MG63 (cell line): ENCODE data around the gene CDCA7. TPM values are rescaled to one million over a fixed set of nuclear protein-coding genes. Genes with fewer than 3 reads are reported as not detected.
"Not testable (repeated sequence)": the region's sequence is repeated elsewhere in the genome, so short reads cannot be mapped to it uniquely, and the experiment has no call there.

Experiments used
- DNase-seq: peaks from one replicate; pipeline ENCODE4 v3.0.0-alpha.2; 2020
- H3K27me3 ChIP-seq: fragments of 250-450 bp; sonication (Bioruptor Pico); 2 replicates; pipeline ENCODE4 v1.5.1; 2020; ENCODE audit warnings: mild to moderate bottlenecking, moderate library complexity
- H3K36me3 ChIP-seq: fragments of 250-450 bp; sonication (Bioruptor Pico); 2 replicates; pipeline ENCODE4 v1.5.1; 2020; ENCODE audit warnings: mild to moderate bottlenecking, moderate library complexity
- H3K4me3 ChIP-seq: fragments of 250-450 bp; sonication (Bioruptor Pico); 2 replicates; pipeline ENCODE4 v1.5.1; 2020; ENCODE audit warnings: mild to moderate bottlenecking, moderate library complexity
- H3K9me3 ChIP-seq: fragments of 250-450 bp; sonication (Bioruptor Pico); 2 replicates; pipeline ENCODE4 v1.5.1; 2020; ENCODE audit warnings: mild to moderate bottlenecking, moderate library complexity
- total RNA-seq: library from RNA; depleted of rRNA; stranded (reverse); fragments of >200 nt; shearing (Covaris generic); gene quantifications from 2 replicates; pipeline ENCODE4 v1.2.3, GENCODE V29; 2014; ENCODE audit warnings: low replicate concordance; rRNA removed

The CDCA7 gene
- 13.2 and 18.6 TPM in 2 replicates for total RNA-seq

- peak; percentile 85 for DNase-seq
- peaks cover 15% of the 10 kb centered on the region for H3K36me3 ChIP-seq
- H3K4me3 ChIP-seq: peak within 1 kb of the TSS; percentile 77
These were observed at the start of gene CDCA7 for GRCh38 chr2:173354582-173355131. Gene CDCA7, plus strand, starts transcription at chr2:173354872. Its CDS starts 92 bp downstream, at chr2:173354964.

GRCh38 chr2:173305303-173305702, 49.4 kb upstream of the CDCA7 start:
- H3K9me3 ChIP-seq: no peaks in the 10 kb centered on the region; the same call in 1 of the 2 replicates

More at GRCh38 chr2:173354582-173355131, at the start of gene CDCA7:
- Histone ChIP-seq H3K27me3 (no peaks in the 10 kb centered on the region), H3K9me3 (no peaks in the 10 kb centered on the region)

GRCh38 chr2:173307293-173307692, 47.4 kb upstream of the CDCA7 start:
- Histone ChIP-seq H3K4me3 (no peak overlapping the region), H3K36me3 (no peaks in the 10 kb centered on the region), H3K9me3 (no peaks in the 10 kb centered on the region), H3K27me3 (no peaks in the 10 kb centered on the region)
- DNase-seq: no peak

More at GRCh38 chr2:173305303-173305702, 49.4 kb upstream of the CDCA7 start:
- no peaks in the 10 kb centered on the region for H3K27me3 ChIP-seq
- no peak overlapping the region for H3K4me3 ChIP-seq
- no peaks in the 10 kb centered on the region for H3K36me3 ChIP-seq
- DNase-seq: no peak

- DNase-seq, H3K4me3 ChIP-seq, H3K27me3 ChIP-seq, H3K9me3 ChIP-seq, H3K36me3 ChIP-seq: not testable (repeated sequence)
These were observed 45.3 kb upstream of the CDCA7 start for GRCh38 chr2:173309370-173309769.

- DNase-seq: no peak
These were observed 42.6 kb upstream of the CDCA7 start for GRCh38 chr2:173311844-173312606.

GRCh38 chr2:173323371-173323770, 31.3 kb upstream of the CDCA7 start:
- Histone ChIP-seq H3K9me3 (peaks cover 7% of the 10 kb centered on the region; the same call in 1 of the 2 replicates), H3K4me3 (no peak overlapping the region), H3K27me3 (no peaks in the 10 kb centered on the region), H3K36me3 (no peaks in the 10 kb centered on the region)
- DNase-seq: no peak

More at GRCh38 chr2:173311844-173312606, 42.6 kb upstream of the CDCA7 start:
- no peaks in the 10 kb centered on the region for H3K27me3 ChIP-seq
- H3K9me3 ChIP-seq: no peaks in the 10 kb centered on the region
- H3K36me3 ChIP-seq: no peaks in the 10 kb centered on the region
- no peak overlapping the region for H3K4me3 ChIP-seq

- Histone ChIP-seq H3K9me3 (peaks cover 15% of the 10 kb centered on the region), H3K27me3 (no peaks in the 10 kb centered on the region; the same call in 1 of the 2 replicates), H3K4me3 (no peak overlapping the region), H3K36me3 (no peaks in the 10 kb centered on the region)
- DNase-seq: no peak
These were observed 27.9 kb upstream of the CDCA7 start for GRCh38 chr2:173326806-173327205.

GRCh38 chr2:173327421-173327820, 27.3 kb upstream of the CDCA7 start:
- no peaks in the 10 kb centered on the region; the same call in 1 of the 2 replicates for H3K27me3 ChIP-seq
- H3K9me3 ChIP-seq: peaks cover 15% of the 10 kb centered on the region
- H3K4me3 ChIP-seq: no peak overlapping the region
- no peak for DNase-seq
- H3K36me3 ChIP-seq: no peaks in the 10 kb centered on the region

GRCh38 chr2:173333003-173333402, 21.7 kb upstream of the CDCA7 start:
- H3K27me3 ChIP-seq, DNase-seq, H3K36me3 ChIP-seq, H3K4me3 ChIP-seq: not testable (repeated sequence)
- peaks cover 13% of the 10 kb centered on the region for H3K9me3 ChIP-seq

GRCh38 chr2:173339807-173340206, 14.9 kb upstream of the CDCA7 start:
- Histone ChIP-seq H3K4me3 (no peak overlapping the region), H3K9me3 (no peaks in the 10 kb centered on the region; the same call in 1 of the 2 replicates), H3K36me3 (no peaks in the 10 kb centered on the region), H3K27me3 (no peaks in the 10 kb centered on the region)
- no peak for DNase-seq

GRCh38 chr2:173343921-173344320, 10.8 kb upstream of the CDCA7 start:
- Histone ChIP-seq H3K9me3 (peaks cover 5% of the 10 kb centered on the region), H3K27me3 (no peaks in the 10 kb centered on the region), H3K4me3 (no peak overlapping the region), H3K36me3 (no peaks in the 10 kb centered on the region)
- no peak for DNase-seq

- Histone ChIP-seq H3K36me3 (no peaks in the 10 kb centered on the region), H3K27me3 (no peaks in the 10 kb centered on the region), H3K9me3 (peaks cover 5% of the 10 kb centered on the region), H3K4me3 (no peak overlapping the region)
- no peak for DNase-seq
These were observed 8.6 kb upstream of the CDCA7 start for GRCh38 chr2:173346035-173346434.

GRCh38 chr2:173347305-173348168, 7.1 kb upstream of the CDCA7 start:
- H3K4me3 ChIP-seq: no peak overlapping the region
- DNase-seq: no peak
- H3K27me3 ChIP-seq: no peaks in the 10 kb centered on the region
- H3K36me3 ChIP-seq: no peaks in the 10 kb centered on the region
- H3K9me3 ChIP-seq: peaks cover 5% of the 10 kb centered on the region

- H3K27me3 ChIP-seq: no peaks in the 10 kb centered on the region
- peaks cover 5% of the 10 kb centered on the region for H3K9me3 ChIP-seq
- H3K36me3 ChIP-seq: no peaks in the 10 kb centered on the region
- DNase-seq: no peak
- no peak overlapping the region for H3K4me3 ChIP-seq
These were observed 5.4 kb upstream of the CDCA7 start for GRCh38 chr2:173349287-173349686.

- Histone ChIP-seq H3K9me3 (peaks cover 5% of the 10 kb centered on the region), H3K27me3 (no peaks in the 10 kb centered on the region), H3K4me3 (no peak overlapping the region), H3K36me3 (no peaks in the 10 kb centered on the region; the same call in 1 of the 2 replicates)
- no peak for DNase-seq
These were observed 4.3 kb upstream of the CDCA7 start for GRCh38 chr2:173350383-173350782.

- no peaks in the 10 kb centered on the region for H3K9me3 ChIP-seq
- peaks cover 8% of the 10 kb centered on the region; the same call in 1 of the 2 replicates for H3K36me3 ChIP-seq
- no peak overlapping the region for H3K4me3 ChIP-seq
- no peak for DNase-seq
- H3K27me3 ChIP-seq: no peaks in the 10 kb centered on the region
These were observed 2.8 kb upstream of the CDCA7 start for GRCh38 chr2:173351879-173352278.

- Histone ChIP-seq H3K4me3 (peak overlapping the region; percentile 77), H3K27me3 (no peaks in the 10 kb centered on the region)
- no peak for DNase-seq
These were observed 1.1 kb upstream of the CDCA7 start for GRCh38 chr2:173353556-173353955.

More at GRCh38 chr2:173353556-173353955, 1.1 kb upstream of the CDCA7 start:
- H3K36me3 ChIP-seq: peaks cover 9% of the 10 kb centered on the region; the same call in 1 of the 2 replicates
- H3K9me3 ChIP-seq: no peaks in the 10 kb centered on the region
